WERI-Rb-1 (cell line): ENCODE results near the gene ECEL1.
"Not testable (repeated sequence)": the region's sequence is repeated elsewhere in the genome, so short reads cannot be mapped to it uniquely, and the experiment has no call there.

Experiments used
- DNase-seq: peaks from one replicate; pipeline ENCODE4 v3.0.0-alpha.2; 2020
- H3K27ac ChIP-seq: fragments of 250-450 bp; sonication (Bioruptor Pico); 2 replicates; pipeline ENCODE4 v1.5.1; 2020; ENCODE audit warnings: mild to moderate bottlenecking, moderate library complexity
- H3K27me3 ChIP-seq: fragments of 250-450 bp; sonication (Bioruptor Pico); 2 replicates; pipeline ENCODE4 v1.5.1; 2021; ENCODE audit warnings: mild to moderate bottlenecking, low read depth, moderate library complexity; ENCODE audit not compliant: insufficient read depth, severe bottlenecking
- H3K36me3 ChIP-seq: fragments of 250-450 bp; sonication (Bioruptor Pico); 2 replicates; pipeline ENCODE4 v1.5.1; 2020; ENCODE audit warnings: mild to moderate bottlenecking, moderate library complexity
- H3K4me3 ChIP-seq: 2 replicates; pipeline ENCODE4 v1.5.1; 2011; ENCODE audit warnings: low read depth, mild to moderate bottlenecking, control low read depth, low read length
- H3K9me3 ChIP-seq: fragments of 250-450 bp; sonication (Bioruptor Pico); 2 replicates; pipeline ENCODE4 v1.5.1; 2021; ENCODE audit warnings: mild to moderate bottlenecking, moderate library complexity; ENCODE audit not compliant: severe bottlenecking
- CTCF ChIP-seq: IDR thresholded peaks from 2 replicates; pipeline ENCODE4 v1.5.1; 2011; ENCODE audit warnings: low read depth, mild to moderate bottlenecking, control low read depth, inconsistent platforms, low read length

ECEL1 gene

DNA sequence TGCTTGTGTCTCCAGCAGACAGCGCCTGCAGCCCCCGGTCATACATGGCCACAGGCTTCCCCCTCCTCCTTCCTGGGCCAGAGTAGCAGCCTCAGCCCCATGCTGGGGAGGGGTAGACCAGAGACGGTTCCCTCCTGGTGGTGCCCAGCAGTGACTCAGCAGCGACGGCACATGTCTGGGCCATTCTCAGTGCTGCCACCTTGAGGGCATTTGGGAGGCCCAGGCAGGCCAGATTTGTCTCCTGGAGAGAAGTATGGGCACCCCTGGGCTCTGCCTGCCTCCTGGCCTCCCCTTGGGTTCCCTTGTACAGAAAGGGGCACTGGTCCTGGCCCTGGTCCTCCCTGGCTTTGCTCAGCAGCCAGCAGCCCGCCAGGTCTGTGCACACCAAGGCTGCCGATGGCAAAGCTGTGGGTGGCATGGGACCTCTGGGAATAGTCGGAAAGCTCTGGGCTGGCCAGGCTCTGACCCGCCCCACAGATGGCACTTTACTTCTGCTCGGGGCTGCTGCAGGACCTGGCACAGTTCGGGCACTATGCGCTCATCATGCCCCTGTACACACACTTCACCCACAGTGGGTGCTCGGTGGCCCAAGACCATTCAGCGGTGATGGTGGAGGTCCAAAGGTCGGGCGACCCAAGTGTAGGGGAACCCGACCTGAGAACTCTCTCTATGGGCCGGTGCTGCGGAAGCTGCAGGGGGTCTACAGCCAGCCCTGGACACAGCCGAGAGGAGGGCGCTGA is 43.1 kb downstream of the ECEL1 start:
- no peaks in the 10 kb centered on the region for H3K36me3 ChIP-seq
- no peak overlapping the region; the same call in 1 of the 2 replicates for H3K27ac ChIP-seq
- H3K9me3 ChIP-seq = no peaks in the 10 kb centered on the region
- no peaks in the 10 kb centered on the region for H3K27me3 ChIP-seq
- H3K4me3 ChIP-seq = no peak overlapping the region
- peak; percentile 75 for DNase-seq
- peak; percentile 83 for TF ChIP-seq CTCF

- H3K27me3 ChIP-seq, H3K4me3 ChIP-seq, H3K36me3 ChIP-seq, H3K27ac ChIP-seq, DNase-seq, H3K9me3 ChIP-seq: not testable (repeated sequence)
Observed at GRCh38 chr2:232443669-232444408, 43.8 kb downstream of the ECEL1 start.

GRCh38 chr2:232443047-232443446 is 44.6 kb downstream of the ECEL1 start:
- not testable (repeated sequence) for H3K9me3 ChIP-seq, H3K36me3 ChIP-seq, H3K4me3 ChIP-seq, H3K27ac ChIP-seq, H3K27me3 ChIP-seq, DNase-seq

- H3K36me3 ChIP-seq, H3K4me3 ChIP-seq, H3K27me3 ChIP-seq, H3K9me3 ChIP-seq, H3K27ac ChIP-seq: not testable (repeated sequence)
- peak; percentile 4 for DNase-seq
Observed at GRCh38 chr2:232442431-232442830, 45.2 kb downstream of the ECEL1 start.

DNA sequence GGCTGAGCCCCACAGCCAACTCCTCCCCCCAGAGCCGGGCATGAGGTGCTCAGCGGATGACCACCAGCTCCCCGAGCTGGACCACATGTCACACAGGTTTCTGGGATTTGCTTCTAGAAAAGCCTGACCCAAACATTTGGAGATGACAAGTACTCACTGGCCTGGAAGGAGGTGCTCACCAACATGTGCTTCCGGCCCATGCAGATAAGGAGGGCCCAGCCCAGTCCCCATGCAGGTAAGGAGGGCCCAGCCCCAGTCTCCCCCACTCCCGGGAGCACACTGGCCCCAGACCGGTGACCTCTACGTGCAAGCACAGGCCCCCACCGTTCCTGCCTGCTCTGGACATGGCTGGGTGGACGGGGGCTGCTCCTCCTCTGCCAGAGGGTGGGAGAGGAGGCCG is 45.7 kb downstream of the ECEL1 start:
- H3K9me3 ChIP-seq, DNase-seq, H3K27ac ChIP-seq, H3K36me3 ChIP-seq, H3K4me3 ChIP-seq, H3K27me3 ChIP-seq: not testable (repeated sequence)

GRCh38 chr2:232441147-232441651 is 46.4 kb downstream of the ECEL1 start:
- peak; percentile 5 for DNase-seq
- Histone ChIP-seq H3K27me3 (no peaks in the 10 kb centered on the region), H3K4me3 (no peak overlapping the region), H3K36me3 (no peaks in the 10 kb centered on the region), H3K27ac (no peak overlapping the region), H3K9me3 (no peaks in the 10 kb centered on the region)
- TF ChIP-seq CTCF = no peak

GRCh38 chr2:232440220-232441018 is 47.2 kb downstream of the ECEL1 start:
- H3K27me3 ChIP-seq, H3K9me3 ChIP-seq, H3K27ac ChIP-seq, H3K36me3 ChIP-seq, H3K4me3 ChIP-seq: not testable (repeated sequence)
- DNase-seq = peak; percentile 87
- TF ChIP-seq CTCF = peak; percentile 89
